HepG2 (cell line): ENCODE results near the gene MSMP. TPM values are rescaled to one million over a fixed set of nuclear protein-coding genes. Genes with fewer than 3 reads are reported as not detected.
A peak's percentile ranks its signal among the peaks of the same experiment; 100 is the strongest.

ENCODE experiments used
- AHDC1 ChIP-seq: sonication (generic); formaldehyde crosslinking; IDR thresholded peaks from 2 replicates; pipeline ENCODE4 v1.5.1; 2020; ENCODE audit warnings: mild to moderate bottlenecking, missing genetic modification reagents, borderline replicate concordance
- ATF5 ChIP-seq: sonication (generic); formaldehyde crosslinking; IDR thresholded peaks from 2 replicates; pipeline ENCODE4 v1.4.0; 2020; ENCODE audit warnings: mild to moderate bottlenecking, low read depth, missing genetic modification reagents
- CAMTA2 ChIP-seq: sonication (generic); formaldehyde crosslinking; IDR thresholded peaks from 2 replicates; pipeline ENCODE4 v1.4.0; 2020; ENCODE audit warnings: mild to moderate bottlenecking, missing genetic modification reagents, borderline replicate concordance
- CCAR2 ChIP-seq: fragments of 200-400 bp; formaldehyde crosslinking; optimal IDR thresholded peaks from 2 replicates; pipeline ENCODE3; 2018; ENCODE audit warnings: low read depth, mild to moderate bottlenecking, low read length, moderate library complexity
- EHMT2 ChIP-seq: fragments of 200-600 bp; sonication (generic); IDR thresholded peaks from 2 replicates; pipeline ENCODE4 v1.7.0; 2017; ENCODE audit warnings: antibody characterized with exemption, low read depth, low read length, borderline replicate concordance
- GMEB1 ChIP-seq: sonication (generic); formaldehyde crosslinking; IDR thresholded peaks from 2 replicates; pipeline ENCODE4 v1.5.1; 2020; ENCODE audit warnings: missing genetic modification reagents, mild to moderate bottlenecking, borderline replicate concordance
- SMYD3 ChIP-seq: sonication (generic); formaldehyde crosslinking; IDR thresholded peaks from 2 replicates; pipeline ENCODE4 v1.8.1; 2023; ENCODE audit warnings: mild to moderate bottlenecking, missing genetic modification reagents
- TBX3 ChIP-seq: fragments of 450-650 bp; IDR thresholded peaks from 2 replicates; pipeline ENCODE4 v1.6.1; 2017; ENCODE audit warnings: antibody characterized with exemption, mild to moderate bottlenecking, inconsistent platforms, borderline replicate concordance
- TFAP4 ChIP-seq: sonication (generic); IDR thresholded peaks from 2 replicates; pipeline ENCODE4 v1.6.1; 2016; ENCODE audit warnings: low read depth, borderline replicate concordance
- THAP9 ChIP-seq: sonication (generic); formaldehyde crosslinking; IDR thresholded peaks from 2 replicates; pipeline ENCODE4; 2020; ENCODE audit warnings: missing genetic modification reagents, mild to moderate bottlenecking, borderline replicate concordance
- TRAFD1 ChIP-seq: sonication (generic); formaldehyde crosslinking; IDR thresholded peaks from 2 replicates; pipeline ENCODE4 v1.5.1; 2020; ENCODE audit warnings: missing genetic modification reagents, mild to moderate bottlenecking, borderline replicate concordance
- ZNF121 ChIP-seq: sonication (generic); formaldehyde crosslinking; IDR thresholded peaks from 2 replicates; pipeline ENCODE4 v1.5.0; 2020; ENCODE audit warnings: mild to moderate bottlenecking, missing genetic modification reagents
- ZNF160 ChIP-seq: sonication (generic); formaldehyde crosslinking; IDR thresholded peaks from 2 replicates; pipeline ENCODE4 v1.8.0; 2022; ENCODE audit warnings: mild to moderate bottlenecking, inconsistent platforms, missing genetic modification reagents
- polyA plus RNA-seq, 8 experiments: library from polyadenylated mRNA; depleted of rRNA in 3 of 8; stranded (reverse) in 7 of 8; unstranded in 1 of 8; fragments of >200 nt; fragmentation: Illumina TruSeq in 4 of 8; extraction: Trizol in 4 of 8; gene quantifications; 2 replicates each; pipeline versions ENCODE4 v1.2.1 to v1.2.3, GENCODE V29; 2011 to 2016; ENCODE audit warnings: low read depth in 4 of 8, missing spikeins in 1 of 8, mixed read lengths in 1 of 8; ENCODE audit not compliant: insufficient read depth in 1 of 8
- total RNA-seq, 5 experiments: library from RNA; depleted of rRNA; stranded (reverse); fragments of >200 nt; fragmentation: Illumina TruSeq; extraction: Trizol; gene quantifications; 2 replicates each; pipeline ENCODE4 v1.2.3, GENCODE V29; 2016; ENCODE audit warnings: low read depth in 1 of 5

The MSMP gene
- total and polyA plus RNA-seq, 2 of the 13 experiments (the other 11 are each of a cell fraction or from before 2014, with no cell fraction given), result 0.24 to 0.46 TPM

GRCh38 chr9:35748858-35749514, 5.1 kb downstream of the MSMP start, which contains the start of the genes GBA2 and RGP1 (continued):
- TF ChIP-seq GMEB1 (CRISPR knock-in tag), result peak; percentile 82
- no peak for TF ChIP-seq CCAR2
- no peak for TF ChIP-seq AHDC1 (CRISPR knock-in tag)
- 0 out of 2 replicates have a peak, but pooled peaks have one; percentile 56 for TF ChIP-seq CAMTA2 (CRISPR knock-in tag)
- no peak for TF ChIP-seq SMYD3 (CRISPR knock-in tag)
- TF ChIP-seq TFAP4, result peak; percentile 24; the same call in 1 of the 2 replicates
- TF ChIP-seq ZNF121 (CRISPR knock-in tag), result no peak
- no peak for TF ChIP-seq EHMT2
- TF ChIP-seq ATF5, result no peak
- TF ChIP-seq TRAFD1 (CRISPR knock-in tag), result no peak
- no peak for TF ChIP-seq TBX3
- TF ChIP-seq THAP9 (CRISPR knock-in tag), result peak; percentile 46; the same call in 1 of the 2 replicates
- TF ChIP-seq ZNF160 (CRISPR knock-in tag), result no peak; the same call in 1 of the 2 replicates
